LNCAP (cell line): ENCODE data around the gene MAGI3.
A peak's percentile ranks its signal among the peaks of the same experiment; 100 is the strongest.

Source experiments
- CTCF ChIP-seq: fragments of 450-650 bp; IDR thresholded peaks from 2 replicates; pipeline ENCODE4 v1.5.1; 2017; ENCODE audit warnings: mild to moderate bottlenecking

MAGI3 gene

GRCh38 chr1:113686891-113687618 is 296.7 kb downstream of the MAGI3 start:
- no peak for TF ChIP-seq CTCF

GRCh38 chr1:113691184-113691583 is 300.9 kb downstream of the MAGI3 start:
- no peak for TF ChIP-seq CTCF

- no peak for TF ChIP-seq CTCF
Observed at GRCh38 chr1:113692342-113692741, 302.0 kb downstream of the MAGI3 start.

GRCh38 chr1:113692824-113693431 is 302.6 kb downstream of the MAGI3 start:
- TF ChIP-seq CTCF = no peak

GRCh38 chr1:113694910-113695309 is 304.6 kb downstream of the MAGI3 start:
- TF ChIP-seq CTCF = no peak

DNA sequence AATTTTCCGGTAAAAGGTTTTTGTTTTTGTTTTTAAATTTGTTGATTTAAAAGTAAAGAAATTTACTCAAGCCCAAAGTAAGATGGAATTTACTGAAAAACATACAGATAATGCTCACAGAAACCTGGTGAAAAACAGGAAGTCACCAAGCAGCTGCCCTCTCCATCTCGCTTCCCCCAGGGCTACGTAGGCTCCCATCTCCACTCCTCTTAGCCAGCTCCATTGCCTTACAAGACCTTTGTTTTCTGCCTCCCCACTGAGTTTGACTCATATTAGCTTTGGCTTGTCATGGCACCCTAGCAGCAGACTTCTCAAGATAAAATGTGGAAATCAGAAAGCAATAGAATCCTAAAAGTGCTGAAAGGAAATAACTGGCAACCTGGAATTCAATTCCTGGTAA is 311.1 kb downstream of the MAGI3 start:
- TF ChIP-seq CTCF = no peak

- TF ChIP-seq CTCF = peak; percentile 25; the same call in 1 of the 2 replicates
Observed at GRCh38 chr1:113714606-113715269, 324.4 kb downstream of the MAGI3 start.
